MM.1S (cell line): ENCODE results near the gene SRM.

Experiments
- CTCF ChIP-seq: fragments of 300-600 bp; sonication (generic); IDR thresholded peaks from 2 replicates; pipeline ENCODE4 v1.5.1; 2016; ENCODE audit warnings: antibody characterized with exemption, low read length, mixed read lengths
- EZH2 ChIP-seq: fragments of 300-600 bp; sonication (generic); optimal IDR thresholded peaks from 2 replicates; pipeline ENCODE3; 2017; ENCODE audit warnings: low read depth, mild to moderate bottlenecking, antibody characterized with exemption, low read length, mixed read lengths
- EZH2phosphoT487 ChIP-seq: fragments of 300-600 bp; sonication (generic); IDR thresholded peaks from 2 replicates; pipeline ENCODE4 v1.6.1; 2018; ENCODE audit warnings: antibody characterized with exemption, low read length

GRCh38 chr1:11071463-11072215 lies 11.8 kb upstream of the SRM start:
- TF ChIP-seq CTCF, result no peak
- TF ChIP-seq EZH2, result no peak
- TF ChIP-seq EZH2phosphoT487, result no peak
